HG03378 (cell line): ENCODE measurements around the gene SCP2.

Experiments used
- ATAC-seq: cut with Tn5 transposase; IDR thresholded peaks from one replicate; pipeline ENCODE4 v1.9.1; 2021; ENCODE audit warnings: mild to moderate bottlenecking, moderate library complexity; ENCODE audit not compliant: unreplicated experiment

Gene SCP2

DNA sequence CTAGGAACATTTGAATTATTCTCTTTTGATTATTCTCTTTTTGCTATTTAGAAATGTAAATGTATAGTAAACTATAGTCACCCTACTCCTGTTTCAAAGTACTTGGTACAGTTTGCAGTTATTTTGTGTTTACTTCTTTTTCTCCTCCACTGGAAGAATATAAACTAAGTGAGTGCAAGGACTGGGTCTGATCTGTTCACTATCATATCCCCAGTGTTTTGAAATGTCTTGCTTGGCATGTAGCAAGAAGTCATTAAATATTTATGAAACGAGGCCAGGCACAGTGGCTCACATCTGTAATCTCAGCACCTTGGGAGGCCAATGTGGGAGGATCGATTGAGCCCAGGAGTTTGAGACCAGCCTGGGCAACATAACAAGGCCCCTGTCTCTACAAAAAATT is 99.2 kb downstream of the SCP2 start:
- no peak for ATAC-seq

GRCh38 chr1:53031732-53032131 is 104.7 kb downstream of the SCP2 start:
- no peak for ATAC-seq

DNA sequence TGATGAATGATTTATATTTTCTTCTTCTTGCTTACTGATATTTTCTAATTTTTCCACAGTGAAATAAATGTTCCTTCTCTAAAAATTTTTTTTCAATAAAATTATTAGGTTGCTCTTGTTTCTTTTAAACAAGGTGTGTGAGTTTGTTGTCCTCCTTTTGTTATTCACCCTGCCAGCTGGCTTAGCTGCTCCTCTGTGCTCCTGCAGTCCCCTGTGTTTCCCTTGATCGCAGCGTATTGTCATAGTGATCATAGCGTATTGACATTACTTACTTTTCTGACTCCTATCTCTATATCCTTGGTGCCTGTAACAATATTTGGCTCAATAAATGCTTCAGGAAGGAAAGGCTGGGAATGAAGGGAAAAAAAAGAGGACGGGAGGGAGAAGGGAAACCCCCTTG is 110.1 kb downstream of the SCP2 start:
- ATAC-seq: no peak

DNA sequence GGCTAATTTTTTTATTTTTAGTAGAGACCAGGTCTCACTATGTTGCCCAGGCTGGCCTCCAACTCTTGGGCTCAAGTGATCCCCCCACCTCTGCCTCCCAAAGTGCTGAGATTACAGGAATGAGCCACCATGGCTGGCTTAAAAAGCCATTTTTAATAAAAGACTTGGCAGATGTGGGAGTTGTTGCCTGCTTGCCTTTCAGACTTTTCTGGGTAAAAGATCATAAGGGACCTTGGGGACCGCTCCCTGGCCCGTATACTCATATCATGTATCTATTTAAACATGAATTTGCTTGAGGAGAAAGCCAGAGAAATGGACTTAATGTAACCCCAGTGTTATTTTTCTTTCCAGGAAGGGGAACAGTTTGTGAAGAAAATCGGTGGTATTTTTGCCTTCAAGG is 111.5 kb downstream of the SCP2 start:
- ATAC-seq: no peak

DNA sequence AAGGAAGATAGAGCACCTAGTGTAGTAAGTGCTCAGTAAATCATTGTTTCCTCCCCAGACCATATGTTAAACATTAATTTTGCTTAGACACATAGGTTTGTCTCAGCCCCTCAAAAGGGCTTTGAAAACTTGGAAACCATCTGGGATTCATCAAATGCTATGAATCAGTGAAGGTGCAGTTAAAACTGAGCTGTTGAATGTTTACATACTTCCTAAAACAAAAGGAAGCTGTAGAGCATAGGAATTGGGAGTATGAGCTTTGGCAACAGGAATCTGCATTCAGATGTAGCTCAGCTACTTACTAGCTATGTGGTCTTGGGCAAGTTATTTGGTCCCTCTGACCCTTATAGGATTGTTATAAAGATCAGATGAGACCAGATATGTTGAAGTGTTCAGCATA is 116.2 kb downstream of the SCP2 start:
- no peak for ATAC-seq

- no peak for ATAC-seq
Observed at GRCh38 chr1:53044926-53045325, 117.8 kb downstream of the SCP2 start.

GRCh38 chr1:53046930-53047329 is 119.9 kb downstream of the SCP2 start:
- no peak for ATAC-seq

DNA sequence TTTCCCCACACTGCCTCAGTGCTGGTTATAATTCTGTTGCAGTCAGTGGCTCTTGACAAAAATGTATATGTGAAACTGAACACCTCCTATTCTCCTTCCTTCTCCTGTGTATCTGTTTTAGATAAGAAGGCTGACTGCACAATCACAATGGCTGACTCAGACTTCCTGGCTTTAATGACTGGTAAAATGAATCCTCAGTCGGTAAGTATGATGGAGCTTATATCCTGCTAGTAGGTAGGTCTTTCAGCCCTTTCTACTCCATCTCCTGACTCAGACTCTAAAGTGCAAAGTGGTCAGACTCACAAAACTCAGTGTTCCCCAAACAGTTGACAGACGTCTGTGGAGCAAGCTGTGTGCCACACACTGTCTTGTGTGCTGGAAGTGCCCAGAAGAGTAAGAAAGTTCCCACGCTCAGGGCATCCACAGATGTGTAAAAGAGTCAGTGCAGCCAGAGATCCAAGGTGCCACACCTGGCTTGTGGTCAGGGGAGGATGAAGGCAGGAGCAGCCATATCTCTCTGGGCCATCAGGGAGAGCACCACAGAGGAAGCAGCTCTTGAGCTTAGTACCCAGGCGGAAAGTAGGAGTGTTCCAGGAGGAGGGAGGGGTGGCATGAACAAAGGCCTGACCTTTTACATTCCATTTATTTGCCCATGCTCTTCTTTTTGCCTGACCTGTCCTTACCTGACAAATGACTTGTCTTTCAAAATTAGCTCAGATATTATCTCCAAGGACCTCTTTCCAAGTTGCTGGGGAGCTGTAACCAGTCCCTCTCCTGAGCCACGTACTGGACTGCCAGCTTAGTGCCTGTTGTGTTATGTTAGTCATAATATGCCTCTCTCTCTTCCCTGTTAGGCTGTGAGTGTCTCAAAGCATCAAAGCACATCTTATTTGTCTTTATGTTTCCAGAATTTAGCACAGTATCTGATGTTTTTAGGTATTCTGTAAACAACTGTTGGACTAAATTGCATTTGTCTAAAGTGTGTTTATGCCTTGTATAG is 121.0 kb downstream of the SCP2 start:
- ATAC-seq: no peak

- no peak for ATAC-seq
Observed at GRCh38 chr1:53048960-53049573, 122.0 kb downstream of the SCP2 start.

DNA sequence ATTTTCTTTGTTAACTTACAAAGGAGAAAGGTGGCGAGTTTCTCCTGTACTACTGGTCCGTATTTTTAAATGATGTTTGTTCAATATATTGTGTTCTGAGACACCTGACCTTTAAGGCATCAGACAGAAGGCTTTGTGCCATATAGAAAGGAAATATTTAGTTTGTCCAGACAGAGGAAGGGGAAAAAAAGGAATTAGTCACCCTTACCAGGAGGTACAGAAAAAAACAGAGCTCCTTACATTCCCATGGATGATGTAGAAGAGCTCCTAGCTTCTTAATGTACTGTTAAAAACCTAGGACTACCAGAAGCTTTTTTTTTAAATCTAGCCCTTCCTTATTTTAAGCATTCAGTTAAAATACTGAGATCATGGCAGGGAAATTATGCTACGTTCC is 122.5 kb downstream of the SCP2 start:
- ATAC-seq: no peak

GRCh38 chr1:53050310-53050709 is 123.2 kb downstream of the SCP2 start:
- no peak for ATAC-seq

GRCh38 chr1:53051676-53052075 is 124.6 kb downstream of the SCP2 start:
- ATAC-seq: no peak

- ATAC-seq: no peak
Observed at GRCh38 chr1:53057127-53057526, 130.1 kb downstream of the SCP2 start.

DNA sequence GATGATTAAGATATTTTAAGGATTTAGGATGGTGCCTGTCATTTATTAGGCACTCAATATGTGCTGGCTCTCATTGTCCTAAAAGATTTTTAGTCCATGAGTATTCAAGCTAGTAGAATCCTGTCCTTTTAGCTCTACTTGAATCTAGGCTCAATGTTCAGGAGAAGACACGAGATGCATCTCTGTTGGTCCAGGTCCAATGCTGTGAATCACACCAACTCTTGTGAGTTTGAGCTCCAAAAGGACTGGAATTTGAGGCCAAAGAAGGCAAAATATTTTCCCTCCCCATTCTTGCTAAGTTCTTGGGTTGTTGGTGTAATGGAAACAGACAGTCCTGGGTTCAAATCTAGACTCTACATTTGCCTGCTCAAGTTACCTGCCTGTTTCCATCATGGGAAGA is 133.5 kb downstream of the SCP2 start:
- no peak for ATAC-seq

DNA sequence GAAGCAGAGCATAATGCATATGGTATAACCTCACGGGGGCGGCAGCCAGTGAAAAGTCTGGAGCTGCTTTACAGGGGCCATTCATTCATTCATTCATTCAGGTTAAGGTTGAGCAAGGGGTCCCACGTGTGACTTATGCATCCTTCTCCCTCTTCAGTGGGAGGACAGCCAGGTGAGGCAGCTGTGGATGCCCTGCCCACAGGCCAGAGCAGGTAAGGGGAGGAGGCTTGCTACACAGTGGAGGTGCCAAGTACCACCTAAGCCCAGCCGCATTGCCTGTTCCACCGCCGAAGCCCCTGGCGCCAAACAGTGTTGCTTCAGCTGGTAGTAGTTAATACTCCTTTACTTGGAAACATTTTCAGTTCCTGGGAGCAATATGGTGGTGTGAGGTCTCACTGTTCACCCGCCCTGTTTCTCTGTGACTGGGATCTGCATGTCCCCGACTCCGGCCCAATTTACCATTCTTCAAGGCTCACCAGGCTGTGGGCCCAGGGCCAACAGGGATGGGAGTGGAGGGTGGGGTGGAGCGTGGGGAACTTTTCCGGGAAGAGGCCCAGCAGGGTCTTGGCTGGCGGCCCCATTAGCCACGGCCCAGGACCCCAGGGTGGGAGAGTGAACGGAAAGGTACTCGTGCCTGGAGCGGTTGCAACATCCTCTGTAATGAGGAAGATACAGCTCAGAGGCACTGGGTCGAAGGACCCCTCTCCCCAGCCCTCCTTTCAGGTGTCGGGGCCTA is 134.2 kb downstream of the SCP2 start:
- ATAC-seq: no peak

DNA sequence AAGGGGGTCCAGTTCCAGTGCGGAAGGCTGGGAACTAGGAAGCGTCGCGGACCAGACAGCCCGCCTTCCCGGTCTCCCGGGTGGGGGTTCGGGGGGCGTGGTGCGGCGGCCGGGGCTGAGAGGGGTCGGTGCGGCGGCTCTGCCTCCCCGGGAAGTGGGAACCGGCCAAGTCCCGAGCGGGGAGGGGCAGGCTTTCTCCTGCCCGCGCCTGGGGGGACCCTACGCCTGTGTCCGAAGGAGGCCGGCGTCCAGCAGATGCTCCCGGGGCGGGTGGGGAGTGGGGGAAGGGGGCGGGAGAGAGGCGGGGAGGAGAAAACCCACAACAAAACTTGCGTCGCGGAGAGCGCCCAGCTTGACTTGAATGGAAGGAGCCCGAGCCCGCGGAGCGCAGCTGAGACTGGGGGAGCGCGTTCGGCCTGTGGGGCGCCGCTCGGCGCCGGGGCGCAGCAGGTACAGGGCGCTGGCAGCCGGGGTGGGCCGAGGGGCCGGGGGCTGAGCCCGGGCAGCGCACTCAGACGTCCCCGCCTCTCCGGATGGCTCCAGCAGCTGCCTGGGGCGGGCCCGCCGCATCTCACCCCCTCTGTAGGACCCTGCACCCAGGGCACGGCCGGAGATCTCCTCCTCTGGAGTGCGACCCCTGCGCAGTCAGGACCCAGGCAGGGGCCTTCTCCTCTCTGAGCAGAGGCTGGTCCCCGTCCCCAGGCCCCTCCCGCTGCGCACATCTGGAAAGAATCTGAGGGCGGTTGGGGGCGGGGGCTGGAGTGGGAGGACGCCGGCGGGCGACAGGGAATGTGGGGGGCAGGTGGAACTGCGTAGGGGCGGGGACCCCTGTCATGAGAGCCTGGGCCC is 135.0 kb downstream of the SCP2 start, which contains the start of gene PODN:
Gene PODN, plus strand, starts transcription at position 355 of the 849 bp plus-strand sequence. CDS start 7,643 bp downstream, outside the sequence.
- no peak for ATAC-seq

- ATAC-seq: no peak
Observed at GRCh38 chr1:53062708-53063591, 135.9 kb downstream of the SCP2 start.

- ATAC-seq: no peak
Observed at GRCh38 chr1:53063744-53064515, 136.9 kb downstream of the SCP2 start.

DNA sequence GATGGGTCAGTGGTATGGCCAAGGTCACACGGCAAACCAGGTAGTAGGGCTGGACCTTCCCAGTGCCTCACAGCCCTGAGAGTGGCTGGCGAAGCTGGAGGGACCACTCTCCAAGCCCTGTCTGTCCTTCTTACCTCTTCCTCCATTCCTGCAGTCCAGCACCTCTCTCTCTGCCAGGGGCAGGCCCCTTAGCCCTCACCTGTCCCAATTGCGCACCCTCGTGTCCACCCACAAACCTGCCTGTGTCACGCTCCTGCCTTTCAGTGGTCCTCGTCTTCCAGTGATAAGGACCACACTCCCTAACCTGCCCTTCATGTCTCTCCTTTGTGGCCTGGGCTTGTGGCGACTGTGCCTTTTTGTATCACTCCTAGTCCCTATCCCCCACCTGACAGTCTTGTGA is 138.3 kb downstream of the SCP2 start:
- ATAC-seq: no peak
